Kidney (tissue), 14 donors: ENCODE results near the gene CXCL3. TPM values are rescaled to one million over a fixed set of nuclear protein-coding genes. Genes with fewer than 3 reads are reported as not detected.

Experiments used
- DNase-seq, 5 donors: peaks; one replicate each; pipeline ENCODE4 v3.0.0-alpha.2; 2013 to 2020
- FAIRE-seq: peaks from 2 replicates; lab custom pipeline; 2012; peaks lifted over from hg19 to GRCh38; lab: Jason Lieb, UNC
- H3K27ac ChIP-seq, 2 donors: one replicate each; pipeline ENCODE4 v1.7.0; 2013; ENCODE audit warnings: low read depth in 2 of 2, low read length in 2 of 2, inconsistent platforms in 1 of 2
- H3K27me3 ChIP-seq: one replicate; pipeline ENCODE4 v1.7.1; 2013; ENCODE audit warnings: low read length, inconsistent platforms; ENCODE audit not compliant: control insufficient read depth, insufficient read depth
- H3K36me3 ChIP-seq, 3 donors: one replicate each; pipeline versions ENCODE4 v1.7.0 to v1.7.1; 2013; ENCODE audit warnings: low read length in 3 of 3, control low read depth in 1 of 3, inconsistent platforms in 1 of 3; ENCODE audit not compliant: insufficient read depth in 3 of 3, control insufficient read depth in 2 of 3
- H3K4me1 ChIP-seq, 3 donors: one replicate each; pipeline versions ENCODE4 v1.7.0 to v1.7.1; 2013; ENCODE audit warnings: low read length in 3 of 3, inconsistent platforms in 1 of 3, low read depth in 1 of 3; ENCODE audit not compliant: control insufficient read depth in 2 of 3, insufficient read depth in 2 of 3
- H3K4me3 ChIP-seq, 3 donors: one replicate each; pipeline versions ENCODE4 v1.7.0 to v1.8.1; 2013; ENCODE audit warnings: low read length in 3 of 3, control low read depth in 1 of 3, inconsistent platforms in 1 of 3
- H3K9ac ChIP-seq, 3 donors: one replicate each; pipeline versions ENCODE4 v1.7.0 to v1.7.1; 2013; ENCODE audit warnings: low read length in 3 of 3, control low read depth in 1 of 3, inconsistent platforms in 1 of 3
- H3K9me3 ChIP-seq, 3 donors: one replicate each; pipeline versions ENCODE4 v1.7.0 to v1.7.1; 2013; ENCODE audit warnings: low read length in 3 of 3, control low read depth in 1 of 3, inconsistent platforms in 1 of 3; ENCODE audit not compliant: control insufficient read depth in 2 of 3, insufficient read depth in 1 of 3
- CTCF ChIP-seq: IDR thresholded peaks from 3 replicates; pipeline ENCODE4 v1.5.1; 2012; ENCODE audit warnings: mild to moderate bottlenecking, moderate library complexity, borderline replicate concordance; ENCODE audit not compliant: insufficient read depth; ENCODE audit errors: extremely low read depth
- intact Hi-C: fragments of 100-400 bp; cut with DNase I; formaldehyde crosslinking; loops from one replicate; pipeline ENCODE4 v1.11.1; 2022
- polyA plus RNA-seq: library from polyadenylated mRNA; stranded (reverse); fragments of 350-450 nt; fragmentation: Illumina TruSeq; extraction: RNeasy Lipid Tissue Mini Kit (QIAGEN cat#74804); gene quantifications from one replicate; pipeline ENCODE4 v1.2.3, GENCODE V29; 2014; ENCODE audit warnings: low read depth, low replicate concordance; ENCODE audit not compliant: insufficient read depth
- total RNA-seq: library from RNA; stranded (reverse); fragmentation: NEBNext Ultra II Directional; extraction: Animal tissue kit (Norgen Biotek cat#: 25700); gene quantifications from one replicate; pipeline ENCODE4 v1.2.1, GENCODE V29; 2021
- donor health status: control.
- donor health status: control.
- donor health status: control.
- donor health status: control.
- donor health status: control.
- donor health status: DM: yes; HTN: yes; CAD: no.
- donor health status: Normal renal cell carcinoma (clear cell type).

The CXCL3 gene
- total and polyA plus RNA-seq, 2 donors from 2014 or later: 0.97 to 2.8 TPM

- Histone ChIP-seq H3K9ac (no peak overlapping the region), H3K4me1 (no peaks in the 10 kb centered on the region), H3K27me3 (no peaks in the 10 kb centered on the region), H3K36me3 (no peaks in the 10 kb centered on the region), H3K9me3 (no peaks in the 10 kb centered on the region), H3K27ac (no peak overlapping the region), H3K4me3 (no peak overlapping the region)
- no peak for DNase-seq
- FAIRE-seq: no peak
- TF ChIP-seq CTCF: no peak
- intact Hi-C loops: no loop called here
Measured at GRCh38 chr4:74033739-74034138, 4.8 kb downstream of the CXCL3 start.

- H3K36me3 ChIP-seq: no peaks in the 10 kb centered on the region
- no peak for DNase-seq
- H3K4me1 ChIP-seq: no peaks in the 10 kb centered on the region
- intact Hi-C loops: no loop called here
- H3K4me3 ChIP-seq: no peak overlapping the region
- no peak overlapping the region for H3K27ac ChIP-seq
- no peaks in the 10 kb centered on the region for H3K27me3 ChIP-seq
- TF ChIP-seq CTCF: no peak
- H3K9ac ChIP-seq: no peak overlapping the region
- H3K9me3 ChIP-seq: no peaks in the 10 kb centered on the region
- no peak for FAIRE-seq
Measured at GRCh38 chr4:74032064-74032463, 6.4 kb downstream of the CXCL3 start.

GRCh38 chr4:74031576-74031975 is 6.9 kb downstream of the CXCL3 start:
- no peak for DNase-seq
- intact Hi-C loops: no loop called here
- Histone ChIP-seq H3K9me3 (no peaks in the 10 kb centered on the region), H3K9ac (no peak overlapping the region), H3K36me3 (no peaks in the 10 kb centered on the region), H3K27ac (no peak overlapping the region), H3K4me1 (no peaks in the 10 kb centered on the region), H3K27me3 (no peaks in the 10 kb centered on the region), H3K4me3 (no peak overlapping the region)
- no peak for TF ChIP-seq CTCF
- FAIRE-seq: no peak

GRCh38 chr4:74030285-74030684 is 8.2 kb downstream of the CXCL3 start:
- no peak for FAIRE-seq
- intact Hi-C loops: no loop called here

More at GRCh38 chr4:74030285-74030684, 8.2 kb downstream of the CXCL3 start:
- no peak overlapping the region for H3K4me3 ChIP-seq
- no peaks in the 10 kb centered on the region for H3K27me3 ChIP-seq
- H3K36me3 ChIP-seq: no peaks in the 10 kb centered on the region
- no peak overlapping the region for H3K9ac ChIP-seq
- no peaks in the 10 kb centered on the region for H3K9me3 ChIP-seq
- no peak for DNase-seq
- no peaks in the 10 kb centered on the region for H3K4me1 ChIP-seq
- TF ChIP-seq CTCF: no peak
- H3K27ac ChIP-seq: no peak overlapping the region
